PC-3 (cell line): ENCODE results near the gene KCNN1. TPM values are rescaled to one million over a fixed set of nuclear protein-coding genes. Genes with fewer than 3 reads are reported as not detected.

ENCODE experiments used
- ATAC-seq: fragments of 200-7000 bp; cut with Tn5 transposase; 2 replicates; pipeline ENCODE4 v1.9.1; 2020; ENCODE audit warnings: mild to moderate bottlenecking, moderate library complexity
- BruUV-seq: library from RNA; stranded (reverse); fragments of 400-500 nt; replicated peaks from 2 replicates; lab custom pipeline; 2021; lab: Mats Ljungman, UMichigan
- CTCF ChIA-PET: fragments of 300-600 bp; sonication (Branson Sonifier 250); formaldehyde crosslinking; loops from one replicate; lab custom pipeline; 2022; ENCODE audit warnings: antibody characterized with exemption; lab: Charles Lee
- POLR2A ChIA-PET: fragments of 300-600 bp; sonication (Branson Sonifier 250); formaldehyde crosslinking; loops from one replicate; lab custom pipeline; 2022; ENCODE audit warnings: antibody characterized with exemption; ENCODE audit not compliant: unreplicated experiment; lab: Charles Lee
- DNase-seq: peaks from one replicate; pipeline ENCODE4 v3.0.0-alpha.2; 2015
- H2AFZ ChIP-seq: fragments of 300-600 bp; sonication (generic); 2 replicates; pipeline ENCODE4 v1.6.0; 2016; ENCODE audit warnings: antibody characterized with exemption, low read length
- H3F3A ChIP-seq: fragments of 300-600 bp; sonication (generic); one replicate; pipeline ENCODE4 v1.6.0; 2017; ENCODE audit warnings: antibody characterized with exemption, low read length, control low read depth, mild to moderate bottlenecking; ENCODE audit not compliant: unreplicated experiment
- H3K27ac ChIP-seq: fragments of 300-600 bp; sonication (generic); 2 replicates; pipeline ENCODE4 v1.5.1; 2016; ENCODE audit warnings: mild to moderate bottlenecking, low read length
- H3K27me3 ChIP-seq: fragments of 300-600 bp; sonication (generic); 2 replicates; pipeline ENCODE4 v1.6.1; 2016; ENCODE audit warnings: low read length, mixed read lengths
- H3K36me3 ChIP-seq: fragments of 300-600 bp; sonication (generic); 2 replicates; pipeline ENCODE4 v1.6.1; 2016; ENCODE audit warnings: low read depth, mixed run types, low read length, mixed read lengths
- H3K4me1 ChIP-seq: fragments of 300-600 bp; sonication (generic); 2 replicates; pipeline ENCODE4 v1.5.1; 2016; ENCODE audit warnings: low read length; ENCODE audit not compliant: insufficient read depth
- H3K4me2 ChIP-seq: fragments of 300-600 bp; sonication (generic); 2 replicates; pipeline ENCODE4 v1.6.0; 2016; ENCODE audit warnings: low read length
- H3K4me3 ChIP-seq: fragments of 300-600 bp; sonication (generic); 2 replicates; pipeline ENCODE4 v1.5.1; 2016; ENCODE audit warnings: mild to moderate bottlenecking, low read length, mixed read lengths
- H3K79me2 ChIP-seq: fragments of 300-600 bp; sonication (generic); 2 replicates; pipeline ENCODE4 v1.6.1; 2017; ENCODE audit warnings: low read length, mixed read lengths
- H3K9ac ChIP-seq: fragments of 300-600 bp; sonication (generic); 2 replicates; pipeline ENCODE4 v1.6.0; 2016; ENCODE audit warnings: mild to moderate bottlenecking, low read length
- H3K9me2 ChIP-seq: fragments of 300-600 bp; sonication (generic); replicated peaks from 2 replicates; pipeline ENCODE4 v1.6.1; 2016; ENCODE audit warnings: mixed run types, low read length, mixed read lengths
- H3K9me3 ChIP-seq: fragments of 300-600 bp; sonication (generic); 2 replicates; pipeline ENCODE4 v1.6.1; 2016; ENCODE audit warnings: low read length, mixed read lengths
- H4K20me1 ChIP-seq: fragments of 300-600 bp; sonication (generic); 2 replicates; pipeline ENCODE4 v1.6.1; 2016; ENCODE audit warnings: low read length, mixed read lengths
- EZH2 ChIP-seq: fragments of 300-600 bp; sonication (generic); IDR thresholded peaks from one replicate; pipeline ENCODE4 v1.6.1; 2017; ENCODE audit warnings: antibody characterized with exemption, mild to moderate bottlenecking, low read length; ENCODE audit not compliant: unreplicated experiment
- EZH2phosphoT487 ChIP-seq: fragments of 300-600 bp; sonication (generic); IDR thresholded peaks from 2 replicates; pipeline ENCODE4 v1.6.1; 2018; ENCODE audit warnings: mild to moderate bottlenecking, antibody characterized with exemption, low read length, borderline replicate concordance
- intact Hi-C: fragments of 100-400 bp; cut with micrococcal nuclease; formaldehyde crosslinking; loops from 2 replicates; pipeline ENCODE4 v1.9.0; 2023
- total RNA-seq: library from RNA; depleted of rRNA; stranded (reverse); fragments of >200 nt; gene quantifications from 2 replicates; pipeline ENCODE4 v1.2.3, GENCODE V29; 2014
- TF ChIP-seq, protein P1 (sequence below): fragments of 300-600 bp; sonication (generic); conservative IDR thresholded peaks from 2 replicates; pipeline ENCODE4 v1.5.1; 2017; ENCODE audit warnings: antibody characterized with exemption, low read depth, mild to moderate bottlenecking, low read length

KCNN1 gene
- total RNA-seq, 1 experiment from 2014 or later: not detected

DNA sequence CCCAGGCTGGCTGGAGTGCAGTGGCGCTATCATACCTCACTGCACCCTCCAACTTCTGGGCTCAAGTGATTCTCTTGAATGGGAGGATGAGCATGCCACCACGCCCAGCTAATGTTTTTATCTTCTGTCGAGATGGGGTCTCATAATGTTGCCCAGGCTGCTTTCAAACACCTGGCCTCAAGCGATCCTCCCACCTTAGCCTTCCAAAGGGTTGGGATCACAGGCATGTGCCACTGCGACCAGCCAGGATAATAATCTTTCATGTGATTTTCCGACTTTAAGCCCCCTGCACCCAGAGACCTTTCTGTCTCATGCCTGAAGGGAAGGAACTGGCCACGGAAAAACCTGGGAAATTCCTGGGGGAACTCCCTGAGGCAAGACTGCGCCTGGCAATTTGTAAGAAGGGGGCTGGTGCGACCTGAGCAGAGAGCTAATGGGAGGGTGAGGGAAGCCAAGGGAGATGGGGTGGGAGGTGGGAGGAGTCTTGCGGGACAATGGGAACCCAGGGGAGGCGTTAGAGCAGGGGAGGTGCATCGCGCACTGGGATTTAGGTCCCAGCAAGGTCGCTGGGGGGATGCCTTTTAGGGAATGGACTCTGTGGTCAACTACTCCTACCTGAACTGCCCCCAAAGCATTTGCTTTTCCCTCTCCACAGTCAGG lies 35.2 kb upstream of the KCNN1 start:
- H4K20me1 ChIP-seq: no peaks in the 10 kb centered on the region
- H3K9me3 ChIP-seq: no peaks in the 10 kb centered on the region
- H3K79me2 ChIP-seq: peaks cover 22% of the 10 kb centered on the region
- H3K4me2 ChIP-seq: peak overlapping the region; percentile 99
- CTCF ChIA-PET: interaction anchor here (0.6 to 2.5 kb wide), 4 partner anchors 61 to 72 kb away, joined by 3 to 105 read pairs (median 20); partner anchors contain the start of genes RPL18A and SLC5A5
- no peak overlapping the region for H3K27ac ChIP-seq
- no peak for ATAC-seq
- DNase-seq: no peak
- H3K27me3 ChIP-seq: no peaks in the 10 kb centered on the region
- H3F3A ChIP-seq: no peaks in the 10 kb centered on the region
- peak overlapping the region; percentile 84 for H2AFZ ChIP-seq
- intact Hi-C loops: loop anchor here (1.0 to 2.0 kb wide), 2 partner anchors 61 to 73 kb away; partner anchors contain the start of gene RPL18A
- POLR2A ChIA-PET: no interaction called here
- peak overlapping the region; percentile 94; the same call in 1 of the 2 replicates for H3K9ac ChIP-seq
- peaks cover 6% of the 10 kb centered on the region for H3K4me1 ChIP-seq
- no peaks in the 10 kb centered on the region for H3K9me2 ChIP-seq
- no peaks in the 10 kb centered on the region for H3K36me3 ChIP-seq
- TF ChIP-seq EZH2phosphoT487 (no peak), EZH2 (no peak)
- TF ChIP-seq, protein P1, sequence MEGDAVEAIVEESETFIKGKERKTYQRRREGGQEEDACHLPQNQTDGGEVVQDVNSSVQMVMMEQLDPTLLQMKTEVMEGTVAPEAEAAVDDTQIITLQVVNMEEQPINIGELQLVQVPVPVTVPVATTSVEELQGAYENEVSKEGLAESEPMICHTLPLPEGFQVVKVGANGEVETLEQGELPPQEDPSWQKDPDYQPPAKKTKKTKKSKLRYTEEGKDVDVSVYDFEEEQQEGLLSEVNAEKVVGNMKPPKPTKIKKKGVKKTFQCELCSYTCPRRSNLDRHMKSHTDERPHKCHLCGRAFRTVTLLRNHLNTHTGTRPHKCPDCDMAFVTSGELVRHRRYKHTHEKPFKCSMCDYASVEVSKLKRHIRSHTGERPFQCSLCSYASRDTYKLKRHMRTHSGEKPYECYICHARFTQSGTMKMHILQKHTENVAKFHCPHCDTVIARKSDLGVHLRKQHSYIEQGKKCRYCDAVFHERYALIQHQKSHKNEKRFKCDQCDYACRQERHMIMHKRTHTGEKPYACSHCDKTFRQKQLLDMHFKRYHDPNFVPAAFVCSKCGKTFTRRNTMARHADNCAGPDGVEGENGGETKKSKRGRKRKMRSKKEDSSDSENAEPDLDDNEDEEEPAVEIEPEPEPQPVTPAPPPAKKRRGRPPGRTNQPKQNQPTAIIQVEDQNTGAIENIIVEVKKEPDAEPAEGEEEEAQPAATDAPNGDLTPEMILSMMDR: no peak
- BruUV-seq: no TSS peak
- H3K4me3 ChIP-seq: peak overlapping the region; percentile 86; the same call in 1 of the 2 replicates

DNA sequence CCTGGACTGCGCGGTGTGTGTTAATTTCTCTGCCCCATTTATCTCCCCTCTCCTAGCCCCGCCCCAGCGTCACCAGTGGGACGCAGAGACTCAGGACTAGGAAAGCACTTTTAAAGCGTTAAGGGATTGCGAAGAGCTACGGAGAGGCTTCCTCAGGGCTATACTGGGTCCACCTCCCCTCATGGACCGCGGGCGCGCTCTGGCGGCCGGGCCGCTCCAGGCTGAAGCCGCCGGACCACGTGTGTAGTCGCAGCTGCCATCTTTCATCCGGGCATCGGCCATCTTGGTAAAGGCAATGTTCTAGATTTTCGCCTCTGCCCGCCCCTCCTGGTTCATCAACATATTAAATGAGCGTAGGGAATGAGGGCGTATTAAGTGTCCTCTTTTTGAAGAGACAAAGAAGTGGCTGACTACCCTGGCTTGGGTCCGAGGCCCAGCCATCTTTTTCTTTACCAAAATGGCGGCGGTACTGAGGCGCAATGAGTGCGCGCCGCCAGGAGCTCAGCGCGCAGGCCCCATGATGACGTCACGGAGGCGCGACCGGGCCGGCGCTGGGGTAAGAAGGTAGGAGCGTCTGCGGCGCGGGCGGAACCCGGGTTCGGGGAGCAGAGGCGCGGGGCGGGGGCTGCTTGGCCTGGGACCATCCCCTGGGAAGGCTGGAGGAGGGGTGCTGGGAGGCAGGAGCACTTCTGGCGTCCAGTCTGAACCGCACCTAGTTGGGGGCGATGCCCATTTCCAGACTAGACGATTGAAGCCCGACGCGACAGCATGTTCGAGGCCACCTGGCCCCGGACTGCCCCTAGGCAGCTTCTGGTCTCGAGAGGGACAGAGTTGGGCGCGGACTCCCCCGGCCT lies 34.2 kb upstream of the KCNN1 start, which contains the start of gene CCDC124:
TSS of gene CCDC124 (plus strand) at position 531 of the 854 bp plus-strand sequence. CDS start 3,406 bp downstream, outside the sequence.
- TF ChIP-seq EZH2 (no peak), EZH2phosphoT487 (no peak)
- TF ChIP-seq, protein P1: peak; percentile 95
- TSS peak; percentile 78 for BruUV-seq
- intact Hi-C loops: loop anchor here (1.0 to 2.0 kb wide), 2 partner anchors 62 to 74 kb away; partner anchors contain the start of gene RPL18A

More for the DNA sequence above, 34.2 kb upstream of the KCNN1 start, which contains the start of gene CCDC124:
- H3K79me2 ChIP-seq: peaks cover 22% of the 10 kb centered on the region
- no peaks in the 10 kb centered on the region for H3K9me3 ChIP-seq
- H3K4me1 ChIP-seq: peaks cover 9% of the 10 kb centered on the region
- ChIA-PET POLR2A (interaction anchor here (0.6 to 1.0 kb wide), 5 partner anchors 15 to 73 kb away, joined by 3 to 11 read pairs (median 3); partner anchors contain the start of gene RPL18A), CTCF (interaction anchor here (0.5 to 2.5 kb wide), 5 partner anchors 62 to 1737 kb away, joined by 3 to 105 read pairs (median 6); partner anchors contain the start of genes RPL18A and SLC5A5)
- no peaks in the 10 kb centered on the region for H3F3A ChIP-seq
- peak within 1 kb of the TSS; percentile 86 for H3K4me3 ChIP-seq
- no peaks in the 10 kb centered on the region for H4K20me1 ChIP-seq
- peak within 1 kb of the TSS; percentile 83 for H3K27ac ChIP-seq
- H3K36me3 ChIP-seq: no peaks in the 10 kb centered on the region
- H3K9me2 ChIP-seq: no peaks in the 10 kb centered on the region
- ATAC-seq (peak; percentile 84), DNase-seq (peak; percentile 95)
- peak within 1 kb of the TSS; percentile 94 for H3K9ac ChIP-seq
- H2AFZ ChIP-seq: peak within 1 kb of the TSS; percentile 84
- peak within 1 kb of the TSS; percentile 99 for H3K4me2 ChIP-seq
- H3K27me3 ChIP-seq: no peaks in the 10 kb centered on the region
